NB4 (cell line): ENCODE measurements around the gene CDKN2B-AS1.

Experiments
- MYC ChIP-seq: IDR thresholded peaks from 2 replicates; pipeline ENCODE4 v1.6.1; 2011; ENCODE audit warnings: low read depth, low read length
- POLR2A ChIP-seq: IDR thresholded peaks from 2 replicates; pipeline ENCODE4 v1.6.1; 2011; ENCODE audit warnings: mild to moderate bottlenecking; ENCODE audit not compliant: insufficient read length; ENCODE audit errors: extremely low read depth
- TF ChIP-seq, protein P1 (sequence below): IDR thresholded peaks from one replicate; pipeline ENCODE4 v1.5.1; 2012; ENCODE audit warnings: low read depth, low read length
- TF ChIP-seq, protein P2 (sequence below): IDR thresholded peaks from 2 replicates; pipeline ENCODE4 v1.6.1; 2011; ENCODE audit warnings: low read depth, low read length

DNA sequence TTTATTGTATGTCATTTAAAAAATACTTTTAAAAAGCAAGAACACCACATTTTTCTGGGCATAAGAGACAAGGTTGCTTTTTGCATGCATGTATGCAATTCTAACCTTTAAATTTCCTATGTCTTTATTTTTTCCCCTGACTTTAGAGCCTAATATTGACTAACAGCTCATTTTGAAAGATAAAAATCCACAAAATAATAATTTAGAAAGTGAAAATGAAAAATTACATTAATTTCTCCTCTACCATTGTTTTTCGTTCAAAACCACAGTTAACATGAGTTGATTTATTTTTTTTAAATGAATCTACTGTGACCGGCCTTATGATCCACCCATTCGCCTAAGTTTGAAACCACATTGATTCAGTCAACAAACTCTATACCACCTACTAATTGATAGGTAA is 152.0 kb downstream of the CDKN2B-AS1 start:
- TF ChIP-seq, protein P1, sequence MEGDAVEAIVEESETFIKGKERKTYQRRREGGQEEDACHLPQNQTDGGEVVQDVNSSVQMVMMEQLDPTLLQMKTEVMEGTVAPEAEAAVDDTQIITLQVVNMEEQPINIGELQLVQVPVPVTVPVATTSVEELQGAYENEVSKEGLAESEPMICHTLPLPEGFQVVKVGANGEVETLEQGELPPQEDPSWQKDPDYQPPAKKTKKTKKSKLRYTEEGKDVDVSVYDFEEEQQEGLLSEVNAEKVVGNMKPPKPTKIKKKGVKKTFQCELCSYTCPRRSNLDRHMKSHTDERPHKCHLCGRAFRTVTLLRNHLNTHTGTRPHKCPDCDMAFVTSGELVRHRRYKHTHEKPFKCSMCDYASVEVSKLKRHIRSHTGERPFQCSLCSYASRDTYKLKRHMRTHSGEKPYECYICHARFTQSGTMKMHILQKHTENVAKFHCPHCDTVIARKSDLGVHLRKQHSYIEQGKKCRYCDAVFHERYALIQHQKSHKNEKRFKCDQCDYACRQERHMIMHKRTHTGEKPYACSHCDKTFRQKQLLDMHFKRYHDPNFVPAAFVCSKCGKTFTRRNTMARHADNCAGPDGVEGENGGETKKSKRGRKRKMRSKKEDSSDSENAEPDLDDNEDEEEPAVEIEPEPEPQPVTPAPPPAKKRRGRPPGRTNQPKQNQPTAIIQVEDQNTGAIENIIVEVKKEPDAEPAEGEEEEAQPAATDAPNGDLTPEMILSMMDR: no peak
- TF ChIP-seq POLR2A (no peak), MYC (no peak)
- TF ChIP-seq, protein P2, sequence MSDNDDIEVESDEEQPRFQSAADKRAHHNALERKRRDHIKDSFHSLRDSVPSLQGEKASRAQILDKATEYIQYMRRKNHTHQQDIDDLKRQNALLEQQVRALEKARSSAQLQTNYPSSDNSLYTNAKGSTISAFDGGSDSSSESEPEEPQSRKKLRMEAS: no peak
